SK-N-SH treated with all-trans-retinoic acid at 6 μM for 48 hours (cell line): ENCODE results near the gene ATG12.

Experiments used
- ATAC-seq: fragments of 200-7000 bp; cut with Tn5 transposase; 3 replicates; pipeline ENCODE4 v1.9.1; 2020; ENCODE audit warnings: mild to moderate bottlenecking, moderate library complexity
- BACH2 ChIP-seq: fragments of 250-450 bp; sonication (Bioruptor Pico); IDR thresholded peaks from 2 replicates; pipeline ENCODE4 v1.9.0; 2021; ENCODE audit warnings: mild to moderate bottlenecking, borderline replicate concordance
- CSDC2 ChIP-seq: fragments of 250-450 bp; sonication (Bioruptor Pico); IDR thresholded peaks from 2 replicates; pipeline ENCODE4 v1.5.0; 2020; ENCODE audit warnings: mild to moderate bottlenecking, moderate library complexity
- ESRRG ChIP-seq: fragments of 250-450 bp; sonication (Bioruptor Pico); IDR thresholded peaks from 2 replicates; pipeline ENCODE4 v1.6.1; 2021; ENCODE audit warnings: mild to moderate bottlenecking
- GLIS3 ChIP-seq: fragments of 250-450 bp; sonication (Bioruptor Pico); IDR thresholded peaks from 2 replicates; pipeline ENCODE4 v1.5.0; 2020; ENCODE audit warnings: mild to moderate bottlenecking, moderate library complexity
- ISL1 ChIP-seq: fragments of 250-450 bp; sonication (Bioruptor Pico); IDR thresholded peaks from 2 replicates; pipeline ENCODE4 v2.1.2; 2022; ENCODE audit warnings: mild to moderate bottlenecking, moderate library complexity
- OSR1 ChIP-seq: fragments of 250-450 bp; sonication (Bioruptor Pico); IDR thresholded peaks from 2 replicates; pipeline ENCODE4 v1.8.0; 2022; ENCODE audit warnings: moderate library complexity, mild to moderate bottlenecking, inconsistent platforms
- PPARA ChIP-seq: fragments of 250-450 bp; sonication (Bioruptor Pico); IDR thresholded peaks from 2 replicates; pipeline ENCODE4 v1.5.0; 2020; ENCODE audit warnings: mild to moderate bottlenecking, borderline replicate concordance
- RARB ChIP-seq: fragments of 250-450 bp; sonication (Bioruptor Pico); IDR thresholded peaks from 2 replicates; pipeline ENCODE4 v1.8.0; 2021; ENCODE audit warnings: mild to moderate bottlenecking, moderate library complexity
- SNAI2 ChIP-seq: fragments of 250-450 bp; sonication (Bioruptor Pico); IDR thresholded peaks from 2 replicates; pipeline ENCODE4 v1.5.0; 2020; ENCODE audit warnings: mild to moderate bottlenecking, moderate library complexity
- TCF4 ChIP-seq: fragments of 250-450 bp; sonication (Bioruptor Pico); IDR thresholded peaks from 2 replicates; pipeline ENCODE4 v1.8.0; 2021; ENCODE audit warnings: mild to moderate bottlenecking, moderate library complexity, borderline replicate concordance
- TOX ChIP-seq: fragments of 250-450 bp; sonication (Bioruptor Pico); IDR thresholded peaks from 2 replicates; pipeline ENCODE4 v1.8.0; 2021; ENCODE audit warnings: mild to moderate bottlenecking, moderate library complexity, borderline replicate concordance
- ZC3H10 ChIP-seq: fragments of 250-450 bp; sonication (Bioruptor Pico); IDR thresholded peaks from 2 replicates; pipeline ENCODE4 v1.5.1; 2021; ENCODE audit warnings: mild to moderate bottlenecking, moderate library complexity
- ZFP3 ChIP-seq: fragments of 250-450 bp; sonication (Bioruptor Pico); IDR thresholded peaks from 2 replicates; pipeline ENCODE4 v1.5.0; 2020; ENCODE audit warnings: mild to moderate bottlenecking, moderate library complexity
- ZFP30 ChIP-seq: fragments of 450-650 bp; formaldehyde crosslinking; IDR thresholded peaks from 2 replicates; pipeline ENCODE4 v1.5.0; 2022; ENCODE audit warnings: mild to moderate bottlenecking, moderate library complexity
- ZNF565 ChIP-seq: fragments of 450-650 bp; formaldehyde crosslinking; conservative IDR thresholded peaks from 2 replicates; pipeline ENCODE4 v1.5.0; 2020; ENCODE audit warnings: low read depth, mild to moderate bottlenecking, moderate library complexity
- ZNF70 ChIP-seq: fragments of 450-650 bp; formaldehyde crosslinking; IDR thresholded peaks from 2 replicates; pipeline ENCODE4 v1.5.0; 2020; ENCODE audit warnings: mild to moderate bottlenecking, moderate library complexity
- ZNF8 ChIP-seq: fragments of 450-650 bp; formaldehyde crosslinking; IDR thresholded peaks from 2 replicates; pipeline ENCODE4 v1.5.0; 2020; ENCODE audit warnings: mild to moderate bottlenecking, moderate library complexity
- TF ChIP-seq, protein P1 (sequence below): fragments of 250-450 bp; sonication (Bioruptor Pico); IDR thresholded peaks from 2 replicates; pipeline ENCODE4 v1.8.0; 2021; ENCODE audit warnings: low read depth, mild to moderate bottlenecking, moderate library complexity, borderline replicate concordance
- TF ChIP-seq, protein P2 (sequence below): fragments of 250-450 bp; sonication (Bioruptor Pico); IDR thresholded peaks from 2 replicates; pipeline ENCODE4 v1.5.1; 2021; ENCODE audit warnings: mild to moderate bottlenecking, moderate library complexity
- TF ChIP-seq, protein P3 (sequence below): fragments of 250-450 bp; sonication (Bioruptor Pico); IDR thresholded peaks from 2 replicates; pipeline ENCODE4 v1.5.1; 2020; ENCODE audit warnings: low read depth, mild to moderate bottlenecking, moderate library complexity
- TF ChIP-seq, protein P4 (sequence below): fragments of 250-450 bp; sonication (Bioruptor Pico); IDR thresholded peaks from 2 replicates; pipeline ENCODE4 v1.5.0; 2020; ENCODE audit warnings: mild to moderate bottlenecking, moderate library complexity

ATG12 gene

DNA sequence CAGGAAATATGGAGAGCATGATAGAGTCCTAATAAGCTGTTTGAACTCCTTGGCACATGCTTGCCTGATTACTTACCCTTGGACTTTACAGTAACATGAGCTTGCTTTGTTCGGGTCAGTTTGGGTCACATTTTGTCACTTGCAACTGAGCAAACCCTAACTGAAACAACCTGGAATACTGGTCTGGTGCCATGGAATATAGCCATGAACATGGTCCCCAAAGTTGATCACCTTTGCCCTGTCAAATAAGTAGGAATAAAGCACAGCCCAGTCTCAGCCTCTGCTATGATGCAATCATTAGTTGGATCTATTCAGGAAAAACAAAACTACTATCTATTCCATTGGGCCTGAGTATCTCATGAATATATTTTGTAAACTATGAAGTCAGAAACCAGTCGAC, 43.1 kb downstream of the ATG12 start:
- no peak for ATAC-seq
- TF ChIP-seq RARB (CRISPR knock-in tag) (no peak), SNAI2 (CRISPR knock-in tag) (no peak), ZNF565 (CRISPR knock-in tag) (no peak), BACH2 (CRISPR knock-in tag) (no peak), ZC3H10 (CRISPR knock-in tag) (no peak), ZNF70 (CRISPR knock-in tag) (no peak), ESRRG (CRISPR knock-in tag) (no peak), TCF4 (CRISPR knock-in tag) (no peak), GLIS3 (CRISPR knock-in tag) (no peak)
- TF ChIP-seq, protein P1, sequence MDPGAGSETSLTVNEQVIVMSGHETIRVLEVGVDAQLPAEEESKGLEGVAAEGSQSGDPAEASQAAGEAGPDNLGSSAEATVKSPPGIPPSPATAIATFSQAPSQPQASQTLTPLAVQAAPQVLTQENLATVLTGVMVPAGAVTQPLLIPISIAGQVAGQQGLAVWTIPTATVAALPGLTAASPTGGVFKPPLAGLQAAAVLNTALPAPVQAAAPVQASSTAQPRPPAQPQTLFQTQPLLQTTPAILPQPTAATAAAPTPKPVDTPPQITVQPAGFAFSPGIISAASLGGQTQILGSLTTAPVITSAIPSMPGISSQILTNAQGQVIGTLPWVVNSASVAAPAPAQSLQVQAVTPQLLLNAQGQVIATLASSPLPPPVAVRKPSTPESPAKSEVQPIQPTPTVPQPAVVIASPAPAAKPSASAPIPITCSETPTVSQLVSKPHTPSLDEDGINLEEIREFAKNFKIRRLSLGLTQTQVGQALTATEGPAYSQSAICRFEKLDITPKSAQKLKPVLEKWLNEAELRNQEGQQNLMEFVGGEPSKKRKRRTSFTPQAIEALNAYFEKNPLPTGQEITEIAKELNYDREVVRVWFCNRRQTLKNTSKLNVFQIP (CRISPR knock-in tag) = no peak
- TF ChIP-seq, protein P2, sequence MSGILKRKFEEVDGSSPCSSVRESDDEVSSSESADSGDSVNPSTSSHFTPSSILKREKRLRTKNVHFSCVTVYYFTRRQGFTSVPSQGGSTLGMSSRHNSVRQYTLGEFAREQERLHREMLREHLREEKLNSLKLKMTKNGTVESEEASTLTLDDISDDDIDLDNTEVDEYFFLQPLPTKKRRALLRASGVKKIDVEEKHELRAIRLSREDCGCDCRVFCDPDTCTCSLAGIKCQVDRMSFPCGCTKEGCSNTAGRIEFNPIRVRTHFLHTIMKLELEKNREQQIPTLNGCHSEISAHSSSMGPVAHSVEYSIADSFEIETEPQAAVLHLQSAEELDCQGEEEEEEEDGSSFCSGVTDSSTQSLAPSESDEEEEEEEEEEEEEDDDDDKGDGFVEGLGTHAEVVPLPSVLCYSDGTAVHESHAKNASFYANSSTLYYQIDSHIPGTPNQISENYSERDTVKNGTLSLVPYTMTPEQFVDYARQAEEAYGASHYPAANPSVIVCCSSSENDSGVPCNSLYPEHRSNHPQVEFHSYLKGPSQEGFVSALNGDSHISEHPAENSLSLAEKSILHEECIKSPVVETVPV (CRISPR knock-in tag) = no peak

DNA sequence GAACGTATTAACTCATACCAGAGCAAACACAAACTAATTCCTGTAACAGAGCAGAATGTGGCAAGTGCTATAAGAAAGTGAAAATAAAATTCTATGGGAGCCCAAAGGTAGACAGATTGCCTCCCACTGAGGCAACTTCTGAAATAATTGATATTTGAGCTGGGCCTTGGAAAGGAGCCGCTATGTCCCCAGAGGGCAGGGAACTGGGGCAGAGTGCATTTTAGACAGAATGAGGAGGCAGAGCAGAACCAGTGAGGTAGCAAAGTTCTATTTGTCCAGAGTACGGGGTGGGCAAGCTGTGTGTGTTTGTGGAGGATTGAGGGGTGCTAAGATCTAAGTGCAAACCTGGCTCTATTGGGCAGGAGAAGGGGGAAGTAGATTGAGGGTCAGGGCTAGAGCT, 44.7 kb downstream of the ATG12 start:
- no peak for ATAC-seq
- TF ChIP-seq, protein P2 (CRISPR knock-in tag) = no peak

DNA sequence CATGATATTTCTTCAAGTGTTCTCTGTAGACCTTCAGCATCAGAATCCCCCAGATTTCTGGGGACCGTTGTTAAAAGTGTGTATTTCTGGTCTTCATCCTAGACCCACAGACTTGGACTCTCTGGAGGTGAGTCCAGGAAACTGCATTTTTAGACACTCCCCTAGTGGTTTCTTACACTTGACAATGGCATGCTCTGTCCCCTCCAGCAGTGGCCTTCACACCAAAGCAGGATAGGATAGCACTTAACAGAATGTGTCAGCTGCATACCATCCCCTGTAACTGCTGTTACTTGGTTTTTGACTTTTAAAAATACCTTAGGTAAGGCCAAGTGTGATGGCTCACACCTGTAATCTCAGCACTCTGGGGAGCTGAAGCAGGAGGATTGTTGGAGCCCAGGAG, 45.7 kb downstream of the ATG12 start:
- ATAC-seq = no peak
- TF ChIP-seq CSDC2 (CRISPR knock-in tag) (no peak), ZFP30 (CRISPR knock-in tag) (no peak), ZNF8 (no peak), ZFP3 (CRISPR knock-in tag) (no peak), ZNF70 (CRISPR knock-in tag) (no peak), TCF4 (CRISPR knock-in tag) (no peak), RARB (CRISPR knock-in tag) (no peak), ZC3H10 (CRISPR knock-in tag) (no peak), OSR1 (no peak), ISL1 (CRISPR knock-in tag) (no peak), SNAI2 (CRISPR knock-in tag) (no peak), PPARA (no peak), ZNF565 (CRISPR knock-in tag) (no peak), TOX (CRISPR knock-in tag) (no peak), BACH2 (CRISPR knock-in tag) (no peak)
- TF ChIP-seq, protein P1 (CRISPR knock-in tag) = no peak
- TF ChIP-seq, protein P2 (CRISPR knock-in tag) = no peak
- TF ChIP-seq, protein P3, sequence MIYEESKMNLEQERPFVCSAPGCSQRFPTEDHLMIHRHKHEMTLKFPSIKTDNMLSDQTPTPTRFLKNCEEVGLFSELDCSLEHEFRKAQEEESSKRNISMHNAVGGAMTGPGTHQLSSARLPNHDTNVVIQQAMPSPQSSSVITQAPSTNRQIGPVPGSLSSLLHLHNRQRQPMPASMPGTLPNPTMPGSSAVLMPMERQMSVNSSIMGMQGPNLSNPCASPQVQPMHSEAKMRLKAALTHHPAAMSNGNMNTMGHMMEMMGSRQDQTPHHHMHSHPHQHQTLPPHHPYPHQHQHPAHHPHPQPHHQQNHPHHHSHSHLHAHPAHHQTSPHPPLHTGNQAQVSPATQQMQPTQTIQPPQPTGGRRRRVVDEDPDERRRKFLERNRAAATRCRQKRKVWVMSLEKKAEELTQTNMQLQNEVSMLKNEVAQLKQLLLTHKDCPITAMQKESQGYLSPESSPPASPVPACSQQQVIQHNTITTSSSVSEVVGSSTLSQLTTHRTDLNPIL (CRISPR knock-in tag) = no peak
- TF ChIP-seq, protein P4, sequence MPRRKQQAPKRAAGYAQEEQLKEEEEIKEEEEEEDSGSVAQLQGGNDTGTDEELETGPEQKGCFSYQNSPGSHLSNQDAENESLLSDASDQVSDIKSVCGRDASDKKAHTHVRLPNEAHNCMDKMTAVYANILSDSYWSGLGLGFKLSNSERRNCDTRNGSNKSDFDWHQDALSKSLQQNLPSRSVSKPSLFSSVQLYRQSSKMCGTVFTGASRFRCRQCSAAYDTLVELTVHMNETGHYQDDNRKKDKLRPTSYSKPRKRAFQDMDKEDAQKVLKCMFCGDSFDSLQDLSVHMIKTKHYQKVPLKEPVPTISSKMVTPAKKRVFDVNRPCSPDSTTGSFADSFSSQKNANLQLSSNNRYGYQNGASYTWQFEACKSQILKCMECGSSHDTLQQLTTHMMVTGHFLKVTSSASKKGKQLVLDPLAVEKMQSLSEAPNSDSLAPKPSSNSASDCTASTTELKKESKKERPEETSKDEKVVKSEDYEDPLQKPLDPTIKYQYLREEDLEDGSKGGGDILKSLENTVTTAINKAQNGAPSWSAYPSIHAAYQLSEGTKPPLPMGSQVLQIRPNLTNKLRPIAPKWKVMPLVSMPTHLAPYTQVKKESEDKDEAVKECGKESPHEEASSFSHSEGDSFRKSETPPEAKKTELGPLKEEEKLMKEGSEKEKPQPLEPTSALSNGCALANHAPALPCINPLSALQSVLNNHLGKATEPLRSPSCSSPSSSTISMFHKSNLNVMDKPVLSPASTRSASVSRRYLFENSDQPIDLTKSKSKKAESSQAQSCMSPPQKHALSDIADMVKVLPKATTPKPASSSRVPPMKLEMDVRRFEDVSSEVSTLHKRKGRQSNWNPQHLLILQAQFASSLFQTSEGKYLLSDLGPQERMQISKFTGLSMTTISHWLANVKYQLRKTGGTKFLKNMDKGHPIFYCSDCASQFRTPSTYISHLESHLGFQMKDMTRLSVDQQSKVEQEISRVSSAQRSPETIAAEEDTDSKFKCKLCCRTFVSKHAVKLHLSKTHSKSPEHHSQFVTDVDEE (CRISPR knock-in tag) = no peak
- TF ChIP-seq, all 23 proteins: peak for 0
